Upper lobe of left lung (tissue), 6 donors: Measurements from ENCODE around the gene EID3. TPM values are rescaled to one million over a fixed set of nuclear protein-coding genes. Genes with fewer than 3 reads are reported as not detected.

Experiments used
- ATAC-seq, 2 donors: fragments of 200-7000 bp; cut with Tn5 transposase; one replicate each; pipeline ENCODE4 v1.9.1; 2022; ENCODE audit warnings: mild to moderate bottlenecking in 2 of 2, moderate library complexity in 2 of 2; ENCODE audit not compliant: low FRiP score in 2 of 2
- DNase-seq, 2 donors: peaks; one replicate each; pipeline ENCODE4 v3.0.0-alpha.2; 2019 to 2020
- H3K27ac ChIP-seq, 4 donors: fragments of 200-600 bp; sonication (generic); one replicate each; pipeline ENCODE4 v1.5.1; 2016 to 2019
- H3K27me3 ChIP-seq, 4 donors: fragments of 200-600 bp; sonication (generic); one replicate each; pipeline ENCODE4 v1.5.1; 2017 to 2019
- H3K36me3 ChIP-seq, 4 donors: fragments of 200-600 bp; sonication (generic); one replicate each; pipeline ENCODE4 v1.5.1; 2016 to 2019
- H3K4me1 ChIP-seq, 4 donors: fragments of 200-600 bp; sonication (generic); one replicate each; pipeline ENCODE4 v1.5.1; 2018 to 2019
- H3K4me3 ChIP-seq, 4 donors: fragments of 200-600 bp; sonication (generic); one replicate each; pipeline ENCODE4 v1.5.1; 2017 to 2019; ENCODE audit warnings: mild to moderate bottlenecking in 2 of 4, moderate library complexity in 1 of 4
- H3K9me3 ChIP-seq, 4 donors: fragments of 200-600 bp; sonication (generic); one replicate each; pipeline ENCODE4 v1.5.1; 2018 to 2019
- CTCF ChIP-seq, 6 experiments: fragments of 450-650 bp in 4 of 6; fragments of 200-600 bp in 2 of 6; sonication (generic) in 2 of 6; IDR thresholded peaks; one replicate each; pipeline ENCODE4 v1.5.1; 2016 to 2019; ENCODE audit warnings: antibody characterized with exemption in 6 of 6
- EP300 ChIP-seq, 4 donors: sonication (generic); formaldehyde crosslinking; IDR thresholded peaks; one replicate each; pipeline ENCODE4 v1.5.1; 2017; ENCODE audit warnings: antibody characterized with exemption in 4 of 4, control low read depth in 2 of 4
- POLR2A ChIP-seq, 4 donors: fragments of 450-650 bp; IDR thresholded peaks; one replicate each; pipeline ENCODE4 v1.5.1; 2016 to 2017; ENCODE audit warnings: antibody characterized with exemption in 4 of 4, mild to moderate bottlenecking in 2 of 4
- POLR2AphosphoS5 ChIP-seq, 2 donors: sonication (generic); formaldehyde crosslinking; IDR thresholded peaks; one replicate each; pipeline ENCODE4 v1.5.1; 2017; ENCODE audit warnings: antibody characterized with exemption in 2 of 2
- WGBS, 2 donors: methylation state at CpG; one replicate each; pipeline ENCODE4 v1.1.5; 2017 to 2018; 5-methylcytosine and 5-hydroxymethylcytosine counted together
- total RNA-seq, 6 donors: library from RNA; depleted of rRNA in 4 of 6; stranded (reverse); fragments of >200 nt in 4 of 6; gene quantifications; one replicate each; pipeline versions ENCODE4 v1.1.0 to v1.2.1, GENCODE V29; 2016 to 2021
- donor health status: DM: no; HTN: no; CAD: no; lungs with moderate emphysema.
- donor health status: DM: no; HTN: yes; CAD: no; lungs with severe emphysema.

Gene EID3
- total RNA-seq, 6 donors from 2014 or later = 2.5 to 62.9 (median 13.9) TPM

- 57 to 63% methylated on average over 4 of the region's 4 CpGs for WGBS, 2 donors
- no peak for DNase-seq
Observed at GRCh38 chr12:104280717-104281458, 22.7 kb upstream of the EID3 start.

DNA sequence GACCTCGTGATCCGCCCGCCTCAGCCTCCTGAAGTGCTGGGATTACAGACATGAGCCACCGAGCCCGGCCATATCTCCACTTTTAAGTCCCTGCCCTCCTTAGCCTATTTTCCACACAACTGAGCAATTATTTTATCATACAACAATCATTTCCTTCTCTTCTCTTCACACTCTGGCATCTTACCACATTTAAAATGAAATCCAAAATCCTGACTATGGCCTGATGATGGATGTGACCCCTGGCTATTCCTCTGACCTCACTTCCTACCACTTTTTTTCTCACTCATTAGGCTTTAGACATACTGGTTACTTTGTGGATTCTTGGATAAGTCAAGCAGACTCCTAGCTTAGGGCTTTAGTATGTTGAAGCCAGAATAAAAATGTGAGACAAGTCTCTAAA, 21.9 kb upstream of the EID3 start:
- no peak overlapping the region for H3K27ac ChIP-seq
- H3K9me3 ChIP-seq = no peaks in the 10 kb centered on the region
- DNase-seq (no peak), ATAC-seq (no peak)
- 91 to 95% methylated on average over 5 of the region's 5 CpGs for WGBS, 2 donors
- H3K27me3 ChIP-seq = no peaks in the 10 kb centered on the region
- peaks cover 12 to 26% (median 21%) of the 10 kb centered on the region in 4 donors for H3K4me1 ChIP-seq
- H3K4me3 ChIP-seq = no peak overlapping the region
- no peaks in the 10 kb centered on the region for H3K36me3 ChIP-seq
- TF ChIP-seq POLR2AphosphoS5 (IDR thresholded peaks at IDR 0.05) (no peak), POLR2A (IDR thresholded peaks at IDR 0.05) (no peak), CTCF (IDR thresholded peaks at IDR 0.05) (no peak), EP300 (IDR thresholded peaks at IDR 0.05) (no peak)

More at GRCh38 chr12:104280717-104281458, 22.7 kb upstream of the EID3 start:
- Histone ChIP-seq H3K4me3 (no peak overlapping the region), H3K36me3 (no peaks in the 10 kb centered on the region), H3K27ac (no peak overlapping the region), H3K9me3 (no peaks in the 10 kb centered on the region), H3K4me1 (peaks cover 5 to 23% (median 14%) of the 10 kb centered on the region in 4 donors), H3K27me3 (no peaks in the 10 kb centered on the region)
- ATAC-seq = peak in 1 of 2 donors; percentile 32
- TF ChIP-seq EP300 (IDR thresholded peaks at IDR 0.05) (no peak), CTCF (IDR thresholded peaks at IDR 0.05) (no peak), POLR2AphosphoS5 (IDR thresholded peaks at IDR 0.05) (no peak), POLR2A (IDR thresholded peaks at IDR 0.05) (no peak)

DNA sequence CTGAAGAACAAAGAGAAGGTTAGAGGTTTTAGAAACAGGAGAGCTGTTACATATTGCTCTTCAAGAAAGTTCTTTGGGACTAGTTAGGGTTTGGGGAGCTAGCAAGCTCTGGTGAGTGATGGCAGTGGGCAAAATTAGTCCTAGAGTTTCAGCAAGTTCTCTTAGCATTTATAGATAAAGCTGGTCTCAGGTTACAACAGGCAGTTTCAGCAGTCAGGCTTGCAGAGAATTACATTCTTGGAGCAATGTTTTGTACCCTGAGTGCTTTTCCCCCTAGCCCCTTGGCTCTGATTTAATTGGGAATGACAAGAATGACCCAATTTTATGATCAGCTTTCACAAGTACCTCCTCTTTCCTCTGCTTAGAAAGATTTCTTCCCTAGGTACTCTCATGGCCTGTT, 21.4 kb upstream of the EID3 start:
- Histone ChIP-seq H3K4me3 (no peak overlapping the region), H3K36me3 (no peaks in the 10 kb centered on the region), H3K4me1 (peaks cover 12 to 22% (median 19%) of the 10 kb centered on the region in 4 donors), H3K27me3 (no peaks in the 10 kb centered on the region), H3K9me3 (no peaks in the 10 kb centered on the region), H3K27ac (no peak overlapping the region)
- DNase-seq = no peak
- no peak for ATAC-seq
- TF ChIP-seq POLR2AphosphoS5 (IDR thresholded peaks at IDR 0.05) = no peak
- no peak for TF ChIP-seq EP300 (IDR thresholded peaks at IDR 0.05)
- no peak for TF ChIP-seq POLR2A (IDR thresholded peaks at IDR 0.05)
- TF ChIP-seq CTCF (IDR thresholded peaks at IDR 0.05) = no peak

GRCh38 chr12:104285740-104286515, 17.6 kb upstream of the EID3 start:
- peak in 1 of 2 donors; percentile 41 for ATAC-seq
- 70 to 73% methylated on average over 3 of the region's 3 CpGs for WGBS, 2 donors

More at GRCh38 chr12:104285740-104286515, 17.6 kb upstream of the EID3 start:
- peaks cover 24 to 34% (median 25%) of the 10 kb centered on the region in 4 donors for H3K4me1 ChIP-seq
- peaks cover 0 to 16% (median 2%) of the 10 kb centered on the region in 4 donors for H3K36me3 ChIP-seq
- H3K27ac ChIP-seq = peak overlapping the region; percentile 84 to 97 (median 92)
- no peaks in the 10 kb centered on the region for H3K9me3 ChIP-seq
- peak overlapping the region in 2 of 4 donors; percentile 55 to 84 for H3K4me3 ChIP-seq
- no peaks in the 10 kb centered on the region for H3K27me3 ChIP-seq
- TF ChIP-seq EP300 (IDR thresholded peaks at IDR 0.05) (peak in 1 of 4 donors; percentile 82), CTCF (IDR thresholded peaks at IDR 0.05) (no peak), POLR2AphosphoS5 (IDR thresholded peaks at IDR 0.05) (peak in 1 of 2 donors; percentile 62), POLR2A (IDR thresholded peaks at IDR 0.05) (no peak)
- DNase-seq = peak in 1 of 2 donors; percentile 82
